ENCODE results near the gene RCAN3.

RCAN3 gene

DNA sequence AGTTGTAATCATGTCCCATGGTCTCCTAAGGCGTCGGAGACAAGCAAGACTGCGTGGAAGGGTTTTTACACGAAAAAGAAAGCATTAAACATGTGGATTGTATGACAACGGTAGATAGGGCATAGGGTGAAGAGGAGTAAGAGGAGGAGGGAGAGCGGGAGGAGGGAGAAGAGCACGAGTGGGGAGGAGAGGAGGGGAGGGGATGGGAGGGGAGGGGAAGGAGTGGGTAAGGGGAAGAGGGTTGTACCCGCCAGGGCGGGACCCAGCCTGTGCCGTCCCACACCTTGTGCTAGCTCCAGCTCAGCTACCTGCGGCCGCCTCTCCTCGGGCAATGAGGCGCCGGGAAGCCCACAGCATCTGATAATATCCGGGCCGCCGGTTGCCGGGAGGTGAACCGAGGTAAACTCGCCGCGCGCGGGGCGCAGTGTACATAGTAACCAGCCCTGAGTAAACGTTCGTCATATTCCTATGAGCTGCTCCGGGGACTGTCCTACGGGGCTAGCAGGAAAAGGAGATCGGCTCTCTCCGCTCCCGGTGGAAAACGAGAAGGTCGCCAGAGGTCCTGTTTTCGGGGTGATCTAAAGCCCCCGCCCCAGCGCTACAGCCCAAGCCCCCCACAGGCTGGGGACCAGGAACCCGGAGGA, 449 bp upstream of the RCAN3 start:
- Histone ChIP-seq H3K36me3 (ENCODE audit: insufficient read depth, low read length) (no peaks in the 10 kb centered on the region), H3K9ac (ENCODE audit: insufficient read length) (peak overlapping the region; percentile 82), H3K4me3 (peak overlapping the region; percentile 95), H3K27ac (peak overlapping the region; percentile 65; the same call in 1 of the 2 replicates), H3K9me3 (ENCODE audit: low read depth, low read length) (no peaks in the 10 kb centered on the region)
- TF ChIP-seq EZH2 (IDR thresholded peaks at IDR 0.05): no peak
- TF ChIP-seq FOXP2 (optimal IDR thresholded peaks at IDR 0.05; ENCODE audit: control extremely low read depth, extremely low read length, insufficient read depth): no peak
- TF ChIP-seq POLR2AphosphoS5 (IDR thresholded peaks at IDR 0.05; ENCODE audit: borderline replicate concordance, low read depth, low read length): peak; percentile 55
- DNase-seq (ENCODE audit: low read depth, low spot score): no peak

DNA sequence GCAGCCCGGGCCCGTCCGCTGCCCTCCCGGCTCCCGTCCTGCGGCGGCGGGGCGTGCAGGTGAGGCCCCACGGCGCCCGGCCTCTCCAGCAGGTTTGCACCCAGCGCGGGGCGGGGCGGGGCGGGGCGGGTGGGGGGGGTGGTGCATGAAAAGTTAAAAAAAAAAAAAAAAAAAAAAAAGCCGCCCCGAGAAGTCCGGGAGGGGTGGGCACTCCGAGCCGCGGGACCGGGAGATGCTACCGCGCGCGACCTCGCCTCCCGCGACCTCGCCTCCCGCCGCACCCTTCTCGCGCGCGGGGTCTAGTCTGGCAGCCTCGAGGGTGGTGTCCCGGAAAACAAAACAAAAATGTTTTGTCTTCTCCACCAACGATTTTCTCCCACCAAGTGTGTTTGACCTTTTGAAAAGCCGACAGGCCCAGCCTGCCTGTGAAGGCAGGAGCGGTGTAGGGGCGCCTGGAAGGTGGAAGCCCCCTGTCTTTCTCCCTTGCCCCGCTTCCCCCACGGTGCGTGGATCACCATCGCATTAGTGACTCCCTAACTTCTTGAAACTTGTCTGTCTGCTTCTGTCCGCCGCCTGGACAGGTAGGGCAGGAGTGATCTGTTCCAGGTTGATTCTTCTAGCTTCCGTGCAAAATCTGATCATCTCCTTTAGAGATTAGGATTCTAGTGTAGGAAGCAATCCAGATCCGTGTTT, 569 bp downstream of the RCAN3 start:
- H3K9me3 ChIP-seq (ENCODE audit: low read depth, low read length): no peaks in the 10 kb centered on the region
- H3K36me3 ChIP-seq (ENCODE audit: insufficient read depth, low read length): no peaks in the 10 kb centered on the region
- TF ChIP-seq EZH2 (IDR thresholded peaks at IDR 0.05) (no peak), FOXP2 (optimal IDR thresholded peaks at IDR 0.05; ENCODE audit: control extremely low read depth, extremely low read length, insufficient read depth) (no peak), POLR2AphosphoS5 (IDR thresholded peaks at IDR 0.05; ENCODE audit: borderline replicate concordance, low read depth, low read length) (no peak)
- peak overlapping the region; percentile 81 for H3K9ac ChIP-seq (ENCODE audit: insufficient read length)
- no peak overlapping the region for H3K27ac ChIP-seq
- no peak for DNase-seq (ENCODE audit: low read depth, low spot score)
- H3K4me3 ChIP-seq: peak overlapping the region; percentile 95

DNA sequence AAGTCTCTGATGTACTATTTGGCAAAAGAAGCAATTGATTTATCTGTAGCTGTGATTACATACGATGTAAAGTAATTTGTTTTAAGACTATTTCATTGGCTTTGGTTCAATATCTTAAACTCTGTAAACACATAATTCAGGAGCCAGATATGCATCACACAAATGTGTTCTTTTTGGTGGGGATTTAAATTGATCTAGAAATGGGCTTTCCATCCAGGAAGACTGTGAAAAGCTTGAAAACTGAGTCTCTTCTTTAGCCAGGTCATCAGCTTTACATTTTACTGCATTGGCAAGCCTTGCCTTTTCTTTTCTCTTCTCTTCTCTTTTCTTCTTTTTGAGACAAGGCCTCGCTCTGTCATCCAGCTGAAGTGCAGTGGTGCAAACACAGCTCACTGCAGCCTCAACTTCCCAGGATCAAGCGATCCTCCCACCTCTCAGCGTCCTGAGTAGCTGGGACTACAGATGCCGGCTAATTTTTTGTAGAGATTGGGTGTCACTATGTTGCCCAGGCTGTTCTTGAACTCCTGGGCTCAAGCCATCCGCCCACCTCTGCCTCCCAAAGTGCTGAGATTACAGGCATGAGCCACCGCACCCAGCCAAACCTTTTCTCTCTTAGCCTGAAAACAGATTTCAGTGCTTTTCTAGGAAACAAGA, 1.4 kb downstream of the RCAN3 start:
- peak overlapping the region; percentile 81 for H3K9ac ChIP-seq (ENCODE audit: insufficient read length)
- H3K36me3 ChIP-seq (ENCODE audit: insufficient read depth, low read length): no peaks in the 10 kb centered on the region
- TF ChIP-seq FOXP2 (optimal IDR thresholded peaks at IDR 0.05; ENCODE audit: control extremely low read depth, extremely low read length, insufficient read depth) (no peak), POLR2AphosphoS5 (IDR thresholded peaks at IDR 0.05; ENCODE audit: borderline replicate concordance, low read depth, low read length) (no peak), EZH2 (IDR thresholded peaks at IDR 0.05) (no peak)
- H3K9me3 ChIP-seq (ENCODE audit: low read depth, low read length): no peaks in the 10 kb centered on the region
- H3K27ac ChIP-seq: no peak overlapping the region
- DNase-seq (ENCODE audit: low read depth, low spot score): no peak
- H3K4me3 ChIP-seq: peak overlapping the region; percentile 95

DNA sequence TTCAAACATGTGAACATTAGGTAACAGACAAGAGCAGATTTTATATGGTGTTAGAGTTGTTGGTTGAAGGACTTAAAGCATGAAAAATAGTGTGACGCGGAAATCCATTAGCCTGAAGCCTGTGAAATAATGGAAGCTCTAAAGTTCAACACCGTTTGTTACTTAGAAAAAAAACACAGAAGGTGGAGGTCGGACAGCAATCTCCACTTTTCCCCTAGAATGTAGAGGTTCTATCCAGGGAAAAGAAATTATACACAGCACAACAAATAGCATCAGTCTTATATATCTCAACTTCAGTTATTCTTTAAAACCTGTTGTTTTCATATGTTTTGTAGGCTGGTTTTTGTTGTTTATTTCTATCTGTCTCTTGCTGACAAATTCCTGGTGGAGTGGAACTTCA, 1.9 kb downstream of the RCAN3 start:
- DNase-seq (ENCODE audit: low read depth, low spot score): no peak
- H3K9ac ChIP-seq (ENCODE audit: insufficient read length): peak overlapping the region; percentile 42
- no peaks in the 10 kb centered on the region for H3K36me3 ChIP-seq (ENCODE audit: insufficient read depth, low read length)
- H3K4me3 ChIP-seq: peak overlapping the region; percentile 95
- H3K27ac ChIP-seq: no peak overlapping the region
- TF ChIP-seq EZH2 (IDR thresholded peaks at IDR 0.05): no peak
- TF ChIP-seq FOXP2 (optimal IDR thresholded peaks at IDR 0.05; ENCODE audit: control extremely low read depth, extremely low read length, insufficient read depth): no peak
- no peak for TF ChIP-seq POLR2AphosphoS5 (IDR thresholded peaks at IDR 0.05; ENCODE audit: borderline replicate concordance, low read depth, low read length)
- H3K9me3 ChIP-seq (ENCODE audit: low read depth, low read length): no peaks in the 10 kb centered on the region

DNA sequence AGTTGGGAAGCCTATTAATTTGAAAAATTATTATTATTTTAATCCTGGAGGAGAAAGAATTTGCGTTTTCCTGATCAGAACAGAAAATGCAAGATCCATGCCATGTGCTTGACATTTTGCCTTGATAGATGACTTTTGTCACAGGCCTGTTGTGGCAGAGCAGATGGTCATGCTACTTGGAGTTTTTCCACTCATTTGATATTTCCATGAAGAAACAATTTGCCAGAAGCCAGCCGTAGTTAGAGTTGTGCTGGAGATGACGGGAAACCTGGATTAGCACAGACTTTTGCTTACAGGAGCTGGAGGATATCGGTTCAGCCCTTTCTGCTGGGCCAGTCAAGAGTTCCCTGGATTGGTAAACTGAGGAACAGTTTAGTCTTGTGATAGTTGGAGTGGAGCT, 3.2 kb downstream of the RCAN3 start:
- no peak for DNase-seq (ENCODE audit: low read depth, low spot score)
- no peaks in the 10 kb centered on the region for H3K36me3 ChIP-seq (ENCODE audit: insufficient read depth, low read length)
- H3K27ac ChIP-seq: no peak overlapping the region
- TF ChIP-seq EZH2 (IDR thresholded peaks at IDR 0.05) (no peak), POLR2AphosphoS5 (IDR thresholded peaks at IDR 0.05; ENCODE audit: borderline replicate concordance, low read depth, low read length) (no peak), FOXP2 (optimal IDR thresholded peaks at IDR 0.05; ENCODE audit: control extremely low read depth, extremely low read length, insufficient read depth) (no peak)
- H3K9ac ChIP-seq (ENCODE audit: insufficient read length): no peak overlapping the region
- H3K4me3 ChIP-seq: no peak overlapping the region
- H3K9me3 ChIP-seq (ENCODE audit: low read depth, low read length): no peaks in the 10 kb centered on the region

DNA sequence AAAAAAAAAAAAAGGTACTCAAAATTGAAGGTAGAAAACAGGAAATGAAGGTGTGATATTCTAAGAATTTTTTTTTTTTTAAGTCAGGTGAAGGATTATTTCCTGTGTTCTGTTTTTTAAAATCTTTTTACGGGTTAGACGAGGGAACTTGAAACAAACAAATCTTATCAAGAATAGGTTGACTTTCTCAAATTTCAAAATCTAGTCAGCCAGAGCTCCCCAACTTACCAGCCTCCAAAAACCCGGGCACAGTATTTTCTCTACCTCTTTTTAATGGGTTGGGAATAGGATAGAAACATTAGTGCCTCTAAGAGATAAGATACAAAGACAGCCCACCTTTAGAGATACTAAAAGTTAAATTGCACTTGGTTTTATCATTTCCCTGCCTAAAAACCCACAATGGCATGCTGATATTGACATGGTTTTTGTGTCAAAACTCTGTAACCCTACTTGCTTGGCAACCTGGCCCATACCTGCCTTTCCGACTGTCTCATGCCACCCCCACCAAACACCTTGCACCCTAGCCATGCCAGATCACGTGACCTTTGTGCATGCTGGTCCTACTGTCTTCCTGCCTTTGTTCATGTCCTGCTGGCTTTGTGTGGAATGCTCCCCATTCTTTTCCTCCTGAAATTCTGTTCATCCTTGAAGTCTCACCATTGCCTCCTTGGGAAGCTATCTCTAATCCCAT, 4.2 kb downstream of the RCAN3 start:
- no peak overlapping the region for H3K27ac ChIP-seq
- H3K9me3 ChIP-seq (ENCODE audit: low read depth, low read length): no peaks in the 10 kb centered on the region
- DNase-seq (ENCODE audit: low read depth, low spot score): no peak
- no peak overlapping the region for H3K9ac ChIP-seq (ENCODE audit: insufficient read length)
- no peak overlapping the region for H3K4me3 ChIP-seq
- no peaks in the 10 kb centered on the region for H3K36me3 ChIP-seq (ENCODE audit: insufficient read depth, low read length)
- TF ChIP-seq POLR2AphosphoS5 (IDR thresholded peaks at IDR 0.05; ENCODE audit: borderline replicate concordance, low read depth, low read length) (no peak), FOXP2 (optimal IDR thresholded peaks at IDR 0.05; ENCODE audit: control extremely low read depth, extremely low read length, insufficient read depth) (no peak), EZH2 (IDR thresholded peaks at IDR 0.05) (no peak)

DNA sequence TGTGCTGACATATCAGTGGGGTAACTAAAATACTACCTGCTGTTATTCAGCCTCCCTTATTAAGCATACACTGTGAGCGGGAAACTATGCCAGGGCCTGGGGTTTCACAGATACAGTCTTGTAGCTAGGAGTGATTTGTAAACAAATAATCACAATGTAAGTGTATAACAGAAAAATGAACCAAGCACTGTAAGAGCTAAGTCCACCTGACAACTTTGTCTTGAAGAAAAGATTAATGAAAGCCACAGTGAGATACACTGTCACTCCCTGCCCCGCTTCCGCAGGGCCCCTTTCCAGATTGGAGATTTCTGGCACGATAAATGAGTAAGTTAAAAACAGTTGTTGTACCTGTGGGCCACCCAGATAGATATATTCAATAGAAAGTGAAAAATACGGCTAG, 4.8 kb downstream of the RCAN3 start:
- H3K9ac ChIP-seq (ENCODE audit: insufficient read length): no peak overlapping the region

DNA sequence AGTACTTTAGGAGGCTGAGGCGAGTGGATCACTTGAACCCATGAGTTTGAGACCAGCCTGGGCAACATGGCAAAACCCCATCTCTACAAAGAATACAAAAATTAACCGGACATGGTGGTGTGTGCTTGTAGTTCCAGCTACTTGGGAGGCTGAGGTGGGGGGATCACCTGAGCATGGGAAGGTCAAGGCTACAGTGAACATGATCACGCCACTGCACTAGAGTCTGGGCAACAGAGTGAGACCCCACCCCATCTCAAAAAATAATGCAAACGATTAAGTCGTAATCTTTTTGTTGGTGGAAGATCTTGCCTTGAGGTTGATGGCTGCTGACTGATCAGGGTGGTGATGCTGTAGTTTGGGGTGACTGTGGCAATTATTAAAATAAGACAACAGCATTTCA, 6.3 kb downstream of the RCAN3 start:
- no peak for TF ChIP-seq FOXP2 (optimal IDR thresholded peaks at IDR 0.05; ENCODE audit: control extremely low read depth, extremely low read length, insufficient read depth)
- TF ChIP-seq POLR2AphosphoS5 (IDR thresholded peaks at IDR 0.05; ENCODE audit: borderline replicate concordance, low read depth, low read length): no peak
- no peak for TF ChIP-seq EZH2 (IDR thresholded peaks at IDR 0.05)
- Histone ChIP-seq H3K4me3 (no peak overlapping the region), H3K27ac (no peak overlapping the region), H3K36me3 (ENCODE audit: insufficient read depth, low read length) (no peaks in the 10 kb centered on the region), H3K9me3 (ENCODE audit: low read depth, low read length) (no peaks in the 10 kb centered on the region), H3K9ac (ENCODE audit: insufficient read length) (no peak overlapping the region)
- no peak for DNase-seq (ENCODE audit: low read depth, low spot score)

More for the DNA sequence above, 4.8 kb downstream of the RCAN3 start:
- Histone ChIP-seq H3K4me3 (no peak overlapping the region), H3K36me3 (ENCODE audit: insufficient read depth, low read length) (no peaks in the 10 kb centered on the region), H3K27ac (no peak overlapping the region), H3K9me3 (ENCODE audit: low read depth, low read length) (no peaks in the 10 kb centered on the region)
- no peak for DNase-seq (ENCODE audit: low read depth, low spot score)
- no peak for TF ChIP-seq EZH2 (IDR thresholded peaks at IDR 0.05)
- TF ChIP-seq POLR2AphosphoS5 (IDR thresholded peaks at IDR 0.05; ENCODE audit: borderline replicate concordance, low read depth, low read length): no peak
- no peak for TF ChIP-seq FOXP2 (optimal IDR thresholded peaks at IDR 0.05; ENCODE audit: control extremely low read depth, extremely low read length, insufficient read depth)

All from SK-N-MC (cell line).